DND-41 (cell line): Measurements from ENCODE around the gene ULBP2.

Experiments
- CTCF ChIP-seq: IDR thresholded peaks from 2 replicates; pipeline ENCODE4 v1.5.1; 2012; ENCODE audit warnings: borderline replicate concordance, low read length, moderate library complexity, mild to moderate bottlenecking; ENCODE audit not compliant: poor library complexity, severe bottlenecking; ENCODE audit errors: extremely low read depth
- EZH2 ChIP-seq: IDR thresholded peaks from 3 replicates; pipeline ENCODE4 v1.6.1; 2012; ENCODE audit warnings: borderline replicate concordance, low read depth, mild to moderate bottlenecking, moderate library complexity, low read length, inconsistent platforms; ENCODE audit not compliant: severe bottlenecking

DNA sequence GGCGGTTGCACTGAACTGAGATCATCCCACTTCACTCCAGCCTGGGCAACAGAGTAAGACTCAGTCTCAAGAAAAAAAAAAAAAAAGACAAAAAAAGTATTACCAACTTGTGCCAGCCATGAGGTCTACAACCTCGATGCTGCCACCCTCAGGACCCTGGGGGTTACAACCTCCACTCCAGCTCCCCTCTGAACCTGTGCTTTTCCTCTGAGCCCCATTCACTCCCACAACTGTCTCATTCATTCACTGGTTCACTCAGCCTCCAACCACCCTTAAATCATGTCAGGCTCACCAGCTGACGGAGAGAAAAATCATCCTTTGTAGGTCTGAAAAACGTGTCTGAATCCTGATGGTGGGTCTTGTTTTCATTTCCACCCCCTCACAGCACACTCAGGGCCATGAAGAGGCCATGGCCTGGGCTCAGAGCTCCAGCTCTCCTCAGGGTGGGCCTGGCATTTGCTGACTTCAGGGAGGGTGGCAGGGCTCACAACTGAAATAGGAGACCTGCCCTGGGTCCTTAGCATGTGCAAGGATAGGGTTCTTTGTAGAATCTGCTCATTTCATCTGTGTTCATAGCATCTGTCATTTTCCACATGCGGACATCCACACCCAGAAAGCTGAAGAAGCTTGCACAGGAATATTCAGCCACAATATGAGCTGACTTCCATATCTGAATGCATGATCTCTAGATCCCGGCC is 20.1 kb downstream of the ULBP2 start:
- TF ChIP-seq EZH2, result no peak
- TF ChIP-seq CTCF, result peak; percentile 66
